ENCODE results near the gene RASA4.
"Not testable (repeated sequence)": the region's sequence is repeated elsewhere in the genome, so short reads cannot be mapped to it uniquely, and the experiment has no call there.

The RASA4 gene

DNA sequence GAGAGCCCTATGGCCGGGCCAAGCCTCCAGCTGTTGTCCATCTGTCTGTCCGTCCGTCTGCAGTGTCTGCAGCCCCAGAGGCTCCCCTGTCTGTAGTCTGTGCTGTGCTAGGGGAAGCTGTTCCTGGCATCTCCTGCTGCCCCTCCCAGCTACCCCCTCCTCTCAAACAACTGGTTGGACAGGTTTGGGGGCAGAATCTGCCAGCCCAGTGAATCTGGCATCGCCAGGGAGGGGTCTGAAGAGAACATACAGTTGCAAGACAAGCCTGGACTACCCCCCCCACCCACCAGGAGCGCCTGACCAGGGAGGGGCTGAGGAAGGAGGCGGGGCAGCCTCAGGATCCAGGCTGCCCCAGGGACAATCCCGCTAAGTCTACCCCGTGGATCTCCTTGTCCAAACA lies 73.0 kb downstream of the RASA4 start, which contains the start of gene UPK3BL2:
UPK3BL2 (minus strand) TSS at position 101 of the 400 bp plus-strand sequence; CDS start at position 41, 60 bp downstream.
- DNase-seq (ENCODE audit: low read depth) = not testable (repeated sequence)

DNA sequence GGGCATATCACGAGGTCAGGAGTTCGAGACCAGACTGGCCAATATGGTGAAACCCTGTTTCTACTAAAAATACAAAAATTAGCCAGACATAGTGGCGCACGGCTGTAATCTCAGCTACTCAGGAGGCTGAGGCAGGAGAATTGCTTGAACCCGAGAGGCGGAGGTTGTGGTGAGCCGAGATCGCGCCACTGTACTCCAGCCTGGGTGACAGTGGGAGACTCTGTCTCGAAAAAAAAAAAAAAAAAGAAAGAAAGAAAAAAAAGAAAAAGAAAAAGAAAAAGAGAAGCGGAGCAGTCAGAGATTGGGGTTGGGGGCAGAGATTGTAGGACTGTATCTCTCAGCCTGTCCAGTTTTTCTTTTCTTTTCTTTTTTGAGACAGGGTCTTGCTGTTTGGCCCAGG lies 73.8 kb downstream of the RASA4 start:
- not testable (repeated sequence) for DNase-seq (ENCODE audit: low read depth)

DNA sequence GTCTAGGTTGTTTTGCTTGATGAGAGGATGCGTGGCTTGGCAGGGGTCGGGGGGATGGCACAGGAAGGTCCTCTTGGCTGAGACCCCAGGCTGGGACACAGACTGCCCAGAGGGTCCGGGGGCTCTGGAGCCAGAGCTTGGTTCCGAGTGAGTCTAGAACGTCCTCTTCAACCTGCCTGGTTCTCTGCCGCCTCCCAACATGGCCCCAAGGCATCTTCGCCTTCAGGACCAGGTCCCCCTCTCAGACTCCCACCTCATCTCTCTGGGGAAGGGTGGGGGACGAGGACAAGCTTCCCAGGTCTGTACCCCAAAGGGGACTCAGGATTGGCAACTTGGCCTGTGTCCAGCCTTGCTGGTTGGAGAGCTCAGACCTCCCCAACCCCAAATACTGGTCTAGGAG lies 74.5 kb downstream of the RASA4 start:
- DNase-seq (ENCODE audit: low read depth) = not testable (repeated sequence)

- not testable (repeated sequence) for DNase-seq (ENCODE audit: low read depth)
These were observed 76.0 kb downstream of the RASA4 start for GRCh38 chr7:102540604-102541003.

GRCh38 chr7:102535062-102535615 lies 81.4 kb downstream of the RASA4 start:
- DNase-seq (ENCODE audit: low read depth) = not testable (repeated sequence)

- not testable (repeated sequence) for DNase-seq (ENCODE audit: low read depth)
These were observed 84.4 kb downstream of the RASA4 start for GRCh38 chr7:102532127-102532526.

DNA sequence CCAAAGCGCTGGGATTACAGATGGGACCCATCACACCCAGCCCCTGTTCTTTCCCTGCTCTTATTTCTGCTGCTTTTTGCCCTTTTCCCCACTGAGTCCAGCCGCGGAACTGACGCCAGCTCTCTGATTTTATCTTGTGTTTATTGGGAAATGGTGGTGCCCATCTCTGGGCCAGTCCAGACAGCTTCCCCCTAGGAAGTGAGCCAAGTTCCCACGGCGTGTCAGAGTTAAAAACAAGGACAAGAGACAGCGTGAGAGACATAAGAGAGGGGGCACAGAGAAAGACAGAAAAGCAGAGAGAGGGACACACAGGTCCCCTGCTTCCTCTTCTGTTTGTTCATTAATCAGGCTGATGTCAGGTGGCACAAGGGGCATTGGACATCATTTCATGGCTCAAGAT lies 85.0 kb downstream of the RASA4 start:
- not testable (repeated sequence) for DNase-seq (ENCODE audit: low read depth)

GRCh38 chr7:102527822-102528793 lies 88.4 kb downstream of the RASA4 start:
- not testable (repeated sequence) for DNase-seq (ENCODE audit: low read depth)

DNA sequence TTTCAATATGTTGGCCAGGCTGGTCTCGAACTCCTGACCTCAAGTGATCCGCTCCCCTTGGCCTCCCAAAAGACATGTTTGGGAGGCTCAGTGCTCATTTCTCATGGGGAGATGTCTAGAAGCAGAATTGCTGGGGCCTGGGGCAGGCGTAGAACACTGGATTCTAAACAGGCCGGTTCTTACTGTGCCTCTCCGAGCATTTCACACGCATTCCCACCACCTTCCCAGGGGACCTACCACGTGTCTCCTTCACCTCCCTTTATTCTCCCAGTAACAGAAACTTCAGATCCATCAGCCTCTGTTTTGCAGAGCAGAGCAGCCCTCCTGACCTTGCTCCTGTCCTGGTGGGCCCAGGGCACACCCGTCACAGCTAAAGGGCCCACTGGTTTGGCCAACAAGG lies 89.4 kb downstream of the RASA4 start:
- not testable (repeated sequence) for DNase-seq (ENCODE audit: low read depth)

DNA sequence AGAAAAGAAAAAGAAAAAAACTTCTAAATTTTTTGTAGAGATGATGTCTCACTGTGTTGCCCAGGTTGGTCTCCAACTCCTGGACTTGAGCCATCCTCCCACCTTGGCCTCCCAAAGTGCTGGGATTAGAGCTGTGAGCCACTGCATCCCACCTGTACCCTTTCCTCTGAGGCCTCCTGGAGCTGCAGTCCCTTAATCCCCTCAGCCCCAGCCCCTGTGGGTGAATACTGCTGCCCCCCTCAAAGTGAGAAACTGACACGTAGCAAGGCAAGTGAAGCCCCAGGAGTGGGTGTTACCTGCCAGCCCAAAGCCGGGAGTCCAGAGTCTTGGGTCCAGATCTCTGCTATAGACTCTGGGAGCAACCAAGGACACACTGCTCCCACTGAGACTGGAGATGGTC lies 91.8 kb downstream of the RASA4 start:
- not testable (repeated sequence) for DNase-seq (ENCODE audit: low read depth)
